Right lobe of liver (tissue), 6 donors: ENCODE results near the gene ZC3H11A. TPM values are rescaled to one million over a fixed set of nuclear protein-coding genes. Genes with fewer than 3 reads are reported as not detected.
A peak's percentile ranks its signal among the peaks of the same experiment; 100 is the strongest.
"Not testable (repeated sequence)": the region's sequence is repeated elsewhere in the genome, so short reads cannot be mapped to it uniquely, and the experiment has no call there.

Source experiments
- ATAC-seq, 4 donors: fragments of 200-7000 bp; cut with Tn5 transposase; one replicate each; pipeline ENCODE4 v1.9.1; 2020; ENCODE audit warnings: mild to moderate bottlenecking in 4 of 4, moderate library complexity in 4 of 4
- DNase-seq, 3 donors: peaks; one replicate each; pipeline ENCODE4 v3.0.0-alpha.2; 2020
- H3K27ac ChIP-seq, 3 donors: fragments of 200-600 bp; one replicate each; pipeline ENCODE4 v1.8.0; 2022
- H3K27me3 ChIP-seq, 2 donors: fragments of 200-600 bp; one replicate each; pipeline ENCODE4 v1.8.0; 2022
- H3K36me3 ChIP-seq, 4 donors: fragments of 200-600 bp; sonication (generic) in 1 of 4; one replicate each; pipeline versions ENCODE4 v1.5.1 to v1.8.0; 2017 to 2022; ENCODE audit warnings: control low read depth in 1 of 4
- H3K4me1 ChIP-seq, 4 donors: fragments of 200-600 bp; sonication (generic) in 1 of 4; one replicate each; pipeline versions ENCODE4 v1.5.1 to v1.8.0; 2017 to 2022; ENCODE audit warnings: control low read depth in 1 of 4
- H3K4me3 ChIP-seq, 3 donors: fragments of 200-600 bp; one replicate each; pipeline ENCODE4 v1.8.0; 2022
- H3K9me3 ChIP-seq, 4 donors: fragments of 200-600 bp; sonication (generic) in 1 of 4; one replicate each; pipeline versions ENCODE4 v1.5.1 to v1.8.0; 2017 to 2022; ENCODE audit warnings: control low read depth in 1 of 4
- POLR2A ChIP-seq: fragments of 450-650 bp; IDR thresholded peaks from one replicate; pipeline ENCODE4 v1.6.1; 2017; ENCODE audit warnings: antibody characterized with exemption, mild to moderate bottlenecking
- WGBS: methylation state at CpG from one replicate; pipeline ENCODE4 v1.1.6; 2018; ENCODE audit warnings: low coverage, low lambda C conversion rate; ENCODE audit not compliant: insufficient coverage; ENCODE audit errors: missing lambda C conversion rate; 5-methylcytosine and 5-hydroxymethylcytosine counted together
- intact Hi-C, 2 donors: fragments of 100-400 bp; cut with DNase I; formaldehyde crosslinking; loops; one replicate each; pipeline versions ENCODE4 v1.11.2 to v1.14.1; 2022
- total RNA-seq, 6 experiments: library from RNA; depleted of rRNA in 2 of 6; stranded (reverse); fragments of >200 nt in 2 of 6; fragmentation: NEBNext Ultra II Directional in 3 of 6; extraction: Animal tissue kit (Norgen Biotek cat#: 25700) in 3 of 6; gene quantifications; one replicate each; pipeline versions ENCODE4 v1.1.0 to v1.2.4, GENCODE V29; 2016 to 2023
- TF ChIP-seq, protein P1 (sequence below), 4 donors: fragments of 200-600 bp in 3 of 4; fragments of 450-650 bp in 1 of 4; IDR thresholded peaks; one replicate each; pipeline versions ENCODE4 v1.5.1 to v1.8.0; 2016 to 2022; ENCODE audit warnings: antibody characterized with exemption in 4 of 4, mild to moderate bottlenecking in 2 of 4
- donor health status: DM: no; HTN: yes; CAD: no.
- donor health status: DM: no; HTN: no; CAD: no.
- donor health status: DM: no; HTN: no; CAD: no.
- donor health status: DM: no; HTN: yes; CAD: no.
- donor health status: DM: no; HTN: yes; CAD: no.

The ZC3H11A gene
- total RNA-seq, 6 experiments from 2014 or later: 22.8 to 47.7 (median 31.8) TPM

DNA sequence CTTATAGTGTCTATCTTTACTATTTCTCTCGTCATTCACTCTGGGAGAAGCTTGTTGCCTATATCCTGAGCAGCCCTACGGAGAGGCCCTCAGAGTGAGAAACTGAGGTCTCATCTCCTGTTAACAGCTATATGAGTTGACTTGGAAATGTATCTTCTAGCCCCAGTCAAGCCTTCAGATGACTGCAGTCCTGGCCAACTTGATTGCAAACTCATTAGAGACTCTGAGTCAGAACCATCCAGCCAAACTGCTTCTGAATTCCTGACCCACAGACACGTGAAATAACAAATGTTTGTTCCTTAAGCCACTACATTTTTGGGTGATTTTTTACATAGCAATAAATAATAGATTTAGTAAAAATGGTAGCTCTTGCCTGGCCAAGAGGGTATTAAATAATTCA lies 3.9 kb upstream of the ZC3H11A start:
- H3K4me3 ChIP-seq: no peak overlapping the region
- TF ChIP-seq POLR2A: no peak
- TF ChIP-seq, protein P1, sequence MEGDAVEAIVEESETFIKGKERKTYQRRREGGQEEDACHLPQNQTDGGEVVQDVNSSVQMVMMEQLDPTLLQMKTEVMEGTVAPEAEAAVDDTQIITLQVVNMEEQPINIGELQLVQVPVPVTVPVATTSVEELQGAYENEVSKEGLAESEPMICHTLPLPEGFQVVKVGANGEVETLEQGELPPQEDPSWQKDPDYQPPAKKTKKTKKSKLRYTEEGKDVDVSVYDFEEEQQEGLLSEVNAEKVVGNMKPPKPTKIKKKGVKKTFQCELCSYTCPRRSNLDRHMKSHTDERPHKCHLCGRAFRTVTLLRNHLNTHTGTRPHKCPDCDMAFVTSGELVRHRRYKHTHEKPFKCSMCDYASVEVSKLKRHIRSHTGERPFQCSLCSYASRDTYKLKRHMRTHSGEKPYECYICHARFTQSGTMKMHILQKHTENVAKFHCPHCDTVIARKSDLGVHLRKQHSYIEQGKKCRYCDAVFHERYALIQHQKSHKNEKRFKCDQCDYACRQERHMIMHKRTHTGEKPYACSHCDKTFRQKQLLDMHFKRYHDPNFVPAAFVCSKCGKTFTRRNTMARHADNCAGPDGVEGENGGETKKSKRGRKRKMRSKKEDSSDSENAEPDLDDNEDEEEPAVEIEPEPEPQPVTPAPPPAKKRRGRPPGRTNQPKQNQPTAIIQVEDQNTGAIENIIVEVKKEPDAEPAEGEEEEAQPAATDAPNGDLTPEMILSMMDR (IDR thresholded peaks at IDR 0.05): no peak
- no peak overlapping the region for H3K27ac ChIP-seq
- no peaks in the 10 kb centered on the region for H3K9me3 ChIP-seq
- H3K4me1 ChIP-seq: no peaks in the 10 kb centered on the region
- ATAC-seq: no peak
- H3K36me3 ChIP-seq: no peaks in the 10 kb centered on the region
- no peaks in the 10 kb centered on the region for H3K27me3 ChIP-seq
- intact Hi-C loops: no loop called here
- WGBS: 81% methylated on average over 2 of the region's 3 CpGs
- no peak for DNase-seq

DNA sequence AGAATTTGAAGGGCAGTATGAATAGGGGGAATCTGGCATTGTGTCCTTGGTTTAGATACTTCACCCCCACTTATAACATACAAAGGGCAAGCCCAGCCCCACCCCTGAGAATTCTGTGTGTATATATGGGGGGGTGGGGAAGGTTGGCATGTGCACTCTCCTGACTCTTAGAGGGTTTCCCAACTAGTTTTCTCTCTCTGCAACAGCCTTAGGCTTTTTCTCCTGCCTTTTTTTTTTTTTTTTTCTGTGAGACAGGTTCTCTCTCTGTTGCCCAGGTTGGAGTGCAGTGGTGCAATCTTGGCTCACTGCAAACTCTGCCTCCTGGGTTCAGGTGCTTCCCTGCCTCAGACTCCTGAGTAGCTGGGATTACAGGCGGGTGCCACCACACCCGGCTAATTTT lies 2.9 kb upstream of the ZC3H11A start:
- intact Hi-C loops: no loop called here
- 80% methylated on average over 1 of the region's 2 CpGs for WGBS
- DNase-seq: no peak
- no peak for ATAC-seq
- no peak overlapping the region for H3K4me3 ChIP-seq
- H3K36me3 ChIP-seq: no peaks in the 10 kb centered on the region
- peaks cover 0 to 8% (median 4%) of the 10 kb centered on the region in 4 donors for H3K4me1 ChIP-seq
- no peaks in the 10 kb centered on the region for H3K27me3 ChIP-seq
- TF ChIP-seq, protein P1 (IDR thresholded peaks at IDR 0.05): no peak
- TF ChIP-seq POLR2A: no peak
- no peak overlapping the region for H3K27ac ChIP-seq
- no peaks in the 10 kb centered on the region for H3K9me3 ChIP-seq

DNA sequence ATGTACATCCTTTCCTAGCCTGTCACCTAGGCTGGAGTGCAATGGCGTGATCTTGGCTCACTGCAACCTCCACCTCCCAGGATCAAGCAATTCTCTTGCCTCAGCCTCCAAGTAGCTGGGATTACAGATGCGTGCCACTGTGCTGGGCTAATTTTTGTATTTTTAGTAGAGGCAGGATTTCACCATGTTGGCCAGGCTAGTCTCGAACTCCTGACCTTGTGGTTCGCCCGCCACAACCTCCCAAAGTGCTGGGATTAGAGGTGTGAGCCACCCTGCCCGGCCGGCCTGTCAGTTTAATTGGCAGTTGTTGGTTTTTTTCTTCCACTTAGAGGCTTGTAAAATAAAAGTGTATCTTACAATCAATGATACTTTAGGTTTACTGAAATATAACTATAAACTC lies 1.9 kb upstream of the ZC3H11A start:
- DNase-seq, H3K9me3 ChIP-seq, H3K27me3 ChIP-seq, H3K36me3 ChIP-seq, intact Hi-C loops, H3K27ac ChIP-seq, H3K4me3 ChIP-seq, ATAC-seq: not testable (repeated sequence)
- WGBS: 100% methylated on average over 2 of the region's 7 CpGs
- H3K4me1 ChIP-seq: peaks cover 0 to 17% (median 4%) of the 10 kb centered on the region in 4 donors

DNA sequence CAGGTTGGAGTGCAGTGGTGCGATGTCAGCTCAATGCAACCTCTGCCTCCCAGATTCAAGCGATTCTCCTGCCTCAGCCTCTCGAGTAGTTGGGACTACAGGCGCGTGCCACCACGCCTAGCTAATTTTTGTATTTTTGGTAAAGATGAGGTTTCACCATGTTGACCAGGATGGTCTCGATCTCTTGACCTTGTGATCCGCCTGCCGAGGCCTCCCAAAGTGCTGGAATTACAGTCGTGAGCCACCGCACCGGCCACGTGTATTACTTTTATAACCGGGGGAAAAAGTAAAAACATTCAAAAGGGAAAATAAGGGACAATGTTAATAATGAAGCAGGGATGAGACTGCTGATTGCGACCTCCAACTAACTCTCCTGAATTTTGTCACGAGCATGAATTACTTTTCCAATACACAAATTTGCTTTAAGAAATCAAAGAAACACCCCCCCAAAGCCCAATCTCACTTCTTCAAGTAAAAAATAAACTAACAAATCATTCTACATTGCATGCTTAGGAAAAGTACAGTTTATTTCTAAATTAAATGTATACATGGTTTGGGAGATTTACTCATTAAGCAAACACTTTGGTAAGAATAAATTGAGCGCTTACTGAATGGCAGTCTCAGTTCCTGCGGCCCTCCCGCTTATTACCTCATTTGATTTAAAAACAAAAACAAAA lies 521 bp upstream of the ZC3H11A start:
- Histone ChIP-seq H3K27me3 (no peaks in the 10 kb centered on the region), H3K27ac (peak overlapping the region; percentile 93 to 96 (median 94)), H3K36me3 (no peaks in the 10 kb centered on the region), H3K4me1 (peaks cover 0 to 31% (median 4%) of the 10 kb centered on the region in 4 donors), H3K4me3 (peak overlapping the region; percentile 68 to 86 (median 78)), H3K9me3 (no peaks in the 10 kb centered on the region)
- no peak for TF ChIP-seq POLR2A
- TF ChIP-seq, protein P1 (IDR thresholded peaks at IDR 0.05): no peak
- intact Hi-C loops: no loop called here
- ATAC-seq: no peak
- WGBS: 73% methylated on average over 18 of the region's 19 CpGs
- no peak for DNase-seq

DNA sequence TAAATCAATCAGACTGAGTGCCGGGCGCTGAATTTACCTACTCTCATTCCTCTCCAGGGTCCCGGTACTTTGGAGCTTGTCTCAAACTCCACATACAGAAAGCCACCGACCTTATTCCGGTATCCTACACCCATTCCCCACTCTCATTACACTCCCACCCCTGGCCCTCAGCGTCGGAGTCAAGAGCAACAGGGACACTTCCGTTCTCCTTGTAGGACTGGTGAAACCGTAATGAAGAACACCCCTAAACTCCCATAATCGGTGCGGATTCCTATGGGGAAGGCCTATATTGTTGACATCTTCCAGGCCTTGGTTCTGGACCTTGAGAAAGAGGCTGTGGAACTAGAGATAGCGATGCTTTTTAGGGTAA lies 798 bp downstream of the ZC3H11A start:
- no peaks in the 10 kb centered on the region for H3K36me3 ChIP-seq
- no peak for TF ChIP-seq POLR2A
- TF ChIP-seq, protein P1 (IDR thresholded peaks at IDR 0.05): no peak
- H3K9me3 ChIP-seq: no peaks in the 10 kb centered on the region
- WGBS: 0% methylated on average over 12 of the region's 12 CpGs
- H3K4me1 ChIP-seq: peaks cover 0 to 33% (median 4%) of the 10 kb centered on the region in 4 donors
- H3K4me3 ChIP-seq: peak overlapping the region; percentile 68 to 86 (median 78)
- H3K27ac ChIP-seq: peak overlapping the region; percentile 93 to 96 (median 94)
- intact Hi-C loops: no loop called here
- ATAC-seq (peak; percentile 29 to 35 (median 32)), DNase-seq (peak in 1 of 3 donors; percentile 23)
- H3K27me3 ChIP-seq: no peaks in the 10 kb centered on the region
